Hypothalamus (tissue), 51 donors: ENCODE results near the gene TNRC6C.

ENCODE experiments used
- DNase-seq, 51 donors: peaks; one replicate each; lab custom pipeline; 2025; lab: John Stamatoyannopoulos, UW

Gene TNRC6C, protein sequence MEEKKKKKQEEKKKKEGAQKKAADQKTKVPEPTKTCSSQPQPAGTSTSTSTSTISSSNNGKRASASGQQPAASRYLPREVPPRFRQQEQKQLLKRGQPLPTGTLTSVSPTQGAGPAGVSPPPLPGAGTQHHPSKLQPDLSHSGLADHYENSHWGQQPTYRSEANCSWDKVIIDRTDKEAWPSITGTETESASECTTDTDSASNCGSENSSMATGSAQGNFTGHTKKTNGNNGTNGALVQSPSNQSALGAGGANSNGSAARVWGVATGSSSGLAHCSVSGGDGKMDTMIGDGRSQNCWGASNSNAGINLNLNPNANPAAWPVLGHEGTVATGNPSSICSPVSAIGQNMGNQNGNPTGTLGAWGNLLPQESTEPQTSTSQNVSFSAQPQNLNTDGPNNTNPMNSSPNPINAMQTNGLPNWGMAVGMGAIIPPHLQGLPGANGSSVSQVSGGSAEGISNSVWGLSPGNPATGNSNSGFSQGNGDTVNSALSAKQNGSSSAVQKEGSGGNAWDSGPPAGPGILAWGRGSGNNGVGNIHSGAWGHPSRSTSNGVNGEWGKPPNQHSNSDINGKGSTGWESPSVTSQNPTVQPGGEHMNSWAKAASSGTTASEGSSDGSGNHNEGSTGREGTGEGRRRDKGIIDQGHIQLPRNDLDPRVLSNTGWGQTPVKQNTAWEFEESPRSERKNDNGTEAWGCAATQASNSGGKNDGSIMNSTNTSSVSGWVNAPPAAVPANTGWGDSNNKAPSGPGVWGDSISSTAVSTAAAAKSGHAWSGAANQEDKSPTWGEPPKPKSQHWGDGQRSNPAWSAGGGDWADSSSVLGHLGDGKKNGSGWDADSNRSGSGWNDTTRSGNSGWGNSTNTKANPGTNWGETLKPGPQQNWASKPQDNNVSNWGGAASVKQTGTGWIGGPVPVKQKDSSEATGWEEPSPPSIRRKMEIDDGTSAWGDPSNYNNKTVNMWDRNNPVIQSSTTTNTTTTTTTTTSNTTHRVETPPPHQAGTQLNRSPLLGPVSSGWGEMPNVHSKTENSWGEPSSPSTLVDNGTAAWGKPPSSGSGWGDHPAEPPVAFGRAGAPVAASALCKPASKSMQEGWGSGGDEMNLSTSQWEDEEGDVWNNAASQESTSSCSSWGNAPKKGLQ (N-terminal part only)

DNA sequence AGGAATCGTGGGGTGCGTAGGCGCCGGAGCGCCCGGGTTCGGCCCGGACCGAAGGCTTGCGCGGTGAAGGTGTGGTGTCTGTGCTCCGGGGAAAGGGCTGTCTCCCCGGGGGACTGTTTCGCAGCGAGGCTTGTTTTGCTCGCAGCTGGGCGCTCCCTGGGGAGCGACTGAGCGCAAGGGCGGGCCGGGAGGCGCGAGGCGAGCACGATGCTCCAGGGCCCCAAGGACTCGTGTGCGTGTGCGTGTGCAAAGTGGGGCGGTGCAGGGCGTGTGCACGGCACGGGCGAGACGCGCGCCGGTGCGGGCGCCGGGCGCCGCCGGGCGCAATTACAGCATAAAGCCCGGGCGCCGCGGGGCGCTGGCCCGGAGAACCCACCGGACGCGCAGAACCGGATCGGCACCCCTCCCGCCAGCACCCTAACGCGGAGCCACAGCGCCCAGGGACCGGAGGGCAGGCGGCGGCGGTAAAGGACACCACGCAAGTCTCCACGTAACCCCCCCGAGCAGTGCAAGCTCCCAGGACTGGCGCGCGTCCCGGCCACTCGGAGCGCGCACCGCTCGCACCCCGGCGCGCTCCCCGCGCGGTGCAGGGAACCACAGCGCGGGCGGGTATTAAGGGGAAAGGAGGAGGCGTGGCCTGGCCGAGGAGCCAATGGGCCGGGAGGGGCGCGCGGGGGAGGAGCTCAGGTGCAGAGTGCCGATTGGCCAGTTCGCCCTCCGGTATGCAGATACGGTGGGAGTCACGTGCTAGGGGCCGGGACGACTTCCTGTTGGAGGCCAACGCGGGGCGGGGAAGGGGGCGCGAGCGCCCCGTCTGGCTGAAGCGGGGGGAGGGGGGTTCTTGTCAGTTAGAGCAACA, at the start of gene TNRC6C:
TNRC6C (plus strand) TSS at position 847 of the 859 bp plus-strand sequence. CDS start 45,504 bp downstream, outside the sequence.
- peak; percentile 82 to 100 (median 99) for DNase-seq

DNA sequence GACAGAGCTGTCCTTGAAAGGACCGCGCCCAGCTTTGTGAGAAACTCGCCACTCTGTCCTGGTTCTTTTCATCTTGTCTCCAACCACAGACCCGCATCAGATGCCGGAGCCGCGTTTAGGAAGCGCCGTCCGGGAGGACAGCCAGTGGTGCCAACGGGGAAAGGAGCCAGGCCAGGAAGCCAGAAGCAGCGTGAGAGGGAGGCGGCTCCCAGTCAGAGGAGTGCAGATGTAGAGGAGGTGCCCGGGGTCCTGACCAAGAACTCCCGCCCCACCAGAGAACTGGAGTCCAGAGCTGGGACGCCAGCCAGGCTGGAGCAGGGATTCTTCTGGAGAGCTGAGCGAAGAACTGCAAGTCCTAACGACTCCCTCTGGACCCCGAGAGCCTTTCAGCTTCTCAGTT, 49.3 kb upstream of the TNRC6C start:
- DNase-seq: peak in 15 of 51 donors; percentile 4 to 50 (median 28)

DNA sequence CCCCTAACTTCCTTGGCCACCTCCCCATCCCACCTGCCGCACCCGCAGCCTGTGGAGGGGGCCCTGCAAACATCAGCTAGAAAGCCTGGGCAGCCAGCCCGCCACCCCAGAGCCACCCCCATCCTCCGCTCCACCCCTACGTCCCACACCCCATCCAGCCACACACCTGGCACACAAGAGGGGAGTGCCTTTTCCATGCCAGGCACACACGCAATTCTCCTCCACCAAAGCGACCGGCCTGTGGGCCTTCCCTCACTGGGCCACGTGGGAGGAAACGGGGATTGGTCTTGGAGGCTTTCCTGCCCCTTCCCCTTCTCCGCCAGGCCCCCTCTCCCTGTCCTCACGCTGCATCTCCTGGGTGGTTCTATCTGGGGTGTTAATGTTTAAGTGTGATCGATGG, 48.7 kb upstream of the TNRC6C start:
- DNase-seq: no peak

DNA sequence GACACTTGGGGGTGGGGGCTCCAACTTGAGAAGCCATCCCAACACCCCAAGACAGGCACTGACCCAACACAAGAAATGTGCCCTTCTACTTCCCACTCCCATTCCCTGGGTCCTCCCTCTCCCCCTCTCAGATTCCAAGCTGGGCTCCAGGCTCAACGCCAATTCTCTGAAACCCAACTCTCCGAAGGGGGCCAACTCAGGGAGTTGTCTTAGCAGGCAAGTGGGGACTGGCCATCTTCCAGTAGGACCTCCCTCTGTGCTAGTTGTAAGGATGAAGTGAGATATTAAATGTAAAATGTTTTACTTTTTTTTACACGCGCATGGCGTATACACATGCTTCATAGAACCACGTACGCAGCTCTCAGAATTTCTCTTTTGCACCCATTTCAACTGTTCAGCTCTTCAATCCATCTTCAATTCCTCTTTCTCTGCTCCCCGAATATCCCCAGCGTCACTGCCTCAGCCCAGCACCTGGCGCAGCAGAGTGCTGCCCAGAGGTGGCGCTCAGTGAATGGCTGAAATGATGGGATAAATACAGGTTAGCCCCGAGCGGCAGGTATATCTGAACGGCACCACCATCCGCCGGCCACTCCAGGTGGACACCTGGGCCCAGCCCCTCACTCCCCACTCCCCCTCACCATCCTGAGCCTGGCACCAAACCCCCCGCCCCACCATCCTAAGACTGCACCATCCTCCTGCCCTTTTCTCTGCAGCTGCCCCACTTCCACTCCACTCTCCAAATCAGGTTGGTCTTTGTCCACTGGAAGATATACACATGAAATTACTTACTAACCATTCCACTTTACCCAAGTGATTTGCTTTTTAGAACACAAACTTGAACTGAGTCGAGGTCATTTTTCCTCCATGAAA, 43.9 kb upstream of the TNRC6C start:
- no peak for DNase-seq

DNA sequence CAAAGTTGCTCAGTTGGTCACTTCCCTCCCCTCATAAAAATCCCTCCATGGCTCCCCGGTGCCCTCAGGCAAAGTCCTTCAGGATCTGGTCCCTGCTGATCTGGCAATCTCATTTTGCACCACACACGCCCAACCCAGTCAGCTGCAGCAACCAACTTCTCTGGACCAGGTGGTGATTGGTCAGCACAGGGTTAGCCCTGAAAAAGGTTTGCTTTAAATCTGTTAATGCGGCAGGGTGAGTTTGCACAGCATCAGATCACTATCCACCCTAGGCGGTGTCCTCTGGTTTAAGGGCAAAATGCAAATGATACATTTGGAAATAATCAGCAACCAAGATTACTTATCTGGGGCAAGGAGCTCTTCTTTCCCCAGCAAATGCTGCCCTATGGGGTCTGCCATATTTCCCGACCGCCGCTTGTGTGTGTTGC, 42.9 kb upstream of the TNRC6C start:
- no peak for DNase-seq

DNA sequence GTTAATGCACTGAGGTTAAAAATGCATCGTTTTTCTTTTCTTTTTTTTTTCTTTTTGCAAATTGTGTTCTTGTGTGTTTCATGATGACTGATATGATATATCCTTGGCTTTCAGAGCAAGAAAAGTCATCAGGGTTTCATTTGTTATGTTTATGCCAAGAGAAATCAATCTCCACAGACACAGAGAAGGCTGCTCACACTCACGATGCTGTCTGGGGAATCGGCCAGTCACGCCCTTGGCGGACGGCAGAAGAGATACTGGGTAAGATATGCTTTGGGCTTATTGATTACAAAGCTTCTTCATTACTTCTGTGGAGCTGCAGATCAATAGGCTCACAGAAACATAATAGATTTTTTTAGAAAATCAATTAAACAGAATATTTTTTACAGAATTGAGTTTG, 42.2 kb upstream of the TNRC6C start:
- DNase-seq: no peak

DNA sequence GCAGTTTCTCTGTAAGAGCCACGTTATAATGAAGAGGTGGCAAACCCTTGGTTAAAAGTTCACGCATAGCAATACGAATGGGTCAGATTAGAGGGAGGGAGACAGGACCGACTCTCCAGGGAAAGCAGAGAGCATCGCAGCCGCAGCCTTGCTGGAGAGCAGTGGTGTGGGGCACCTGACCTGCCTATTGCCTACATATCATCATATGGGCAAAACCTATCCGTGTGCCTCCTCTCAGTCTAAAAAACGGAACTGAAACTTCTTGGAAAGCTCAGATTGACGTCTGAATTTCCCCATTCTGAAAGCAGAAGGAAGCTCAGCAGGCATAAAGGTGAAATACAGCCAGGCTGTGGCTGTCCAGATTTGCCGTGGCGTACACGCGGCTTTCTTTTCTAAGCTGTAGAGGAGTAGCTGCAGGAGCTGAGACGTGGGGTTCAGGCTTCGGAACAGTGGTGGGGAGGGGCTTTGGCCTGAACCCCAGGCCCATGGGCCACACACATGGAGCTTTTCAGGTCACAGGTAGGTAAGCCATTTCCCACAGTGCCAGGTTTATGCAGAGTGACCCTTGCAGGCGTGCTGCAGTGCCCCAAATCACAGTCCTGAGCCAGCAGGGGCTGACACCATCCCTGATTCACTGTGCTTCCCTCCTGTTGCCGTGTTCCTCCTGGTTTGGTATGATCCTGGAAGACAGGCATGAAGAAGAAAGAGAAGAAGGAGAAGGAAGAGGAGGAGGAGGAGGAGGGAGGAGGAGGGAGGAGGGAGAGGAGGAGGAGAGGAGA, 41.6 kb upstream of the TNRC6C start:
- peak in 2 of 51 donors; percentile 12 to 16 for DNase-seq

DNA sequence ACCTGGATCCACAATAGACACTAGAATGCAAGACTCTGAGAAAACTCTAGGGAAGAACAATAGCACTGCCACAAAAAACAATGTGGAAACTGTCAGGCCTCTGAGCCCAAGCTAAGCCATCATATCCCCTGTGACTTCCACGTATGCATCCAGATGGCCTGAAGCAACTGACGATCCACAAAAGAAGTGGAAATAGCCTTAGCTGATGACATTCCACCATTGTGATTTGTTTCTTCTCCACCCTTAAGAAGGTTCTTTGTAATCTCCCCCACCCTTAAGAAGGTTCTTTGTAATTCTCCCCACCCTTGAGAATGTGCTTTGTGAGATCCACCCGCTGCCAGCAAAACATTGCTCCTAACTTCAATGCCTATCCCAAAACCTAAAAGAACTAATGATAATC, 39.2 kb upstream of the TNRC6C start:
- no peak for DNase-seq

DNA sequence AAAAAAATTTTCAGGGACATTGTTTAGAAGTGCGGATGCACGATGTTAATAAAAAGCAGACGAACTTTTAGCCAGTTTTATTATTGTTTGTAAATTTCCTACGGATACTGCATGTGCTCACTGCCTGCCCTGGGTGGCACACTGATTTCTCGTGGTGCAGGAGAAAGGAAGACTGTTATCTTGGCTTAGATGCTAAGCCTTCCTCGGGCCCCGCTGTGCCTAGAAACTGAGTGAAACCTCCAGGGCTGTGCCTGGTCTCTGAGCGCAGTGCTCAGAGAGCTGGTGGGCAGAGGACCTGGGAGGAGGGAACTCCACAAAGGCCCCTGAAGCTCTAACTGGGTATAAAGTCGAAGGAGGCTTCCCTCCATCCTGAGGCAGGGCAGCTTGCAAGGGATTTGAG, 35.4 kb upstream of the TNRC6C start:
- DNase-seq: no peak

DNA sequence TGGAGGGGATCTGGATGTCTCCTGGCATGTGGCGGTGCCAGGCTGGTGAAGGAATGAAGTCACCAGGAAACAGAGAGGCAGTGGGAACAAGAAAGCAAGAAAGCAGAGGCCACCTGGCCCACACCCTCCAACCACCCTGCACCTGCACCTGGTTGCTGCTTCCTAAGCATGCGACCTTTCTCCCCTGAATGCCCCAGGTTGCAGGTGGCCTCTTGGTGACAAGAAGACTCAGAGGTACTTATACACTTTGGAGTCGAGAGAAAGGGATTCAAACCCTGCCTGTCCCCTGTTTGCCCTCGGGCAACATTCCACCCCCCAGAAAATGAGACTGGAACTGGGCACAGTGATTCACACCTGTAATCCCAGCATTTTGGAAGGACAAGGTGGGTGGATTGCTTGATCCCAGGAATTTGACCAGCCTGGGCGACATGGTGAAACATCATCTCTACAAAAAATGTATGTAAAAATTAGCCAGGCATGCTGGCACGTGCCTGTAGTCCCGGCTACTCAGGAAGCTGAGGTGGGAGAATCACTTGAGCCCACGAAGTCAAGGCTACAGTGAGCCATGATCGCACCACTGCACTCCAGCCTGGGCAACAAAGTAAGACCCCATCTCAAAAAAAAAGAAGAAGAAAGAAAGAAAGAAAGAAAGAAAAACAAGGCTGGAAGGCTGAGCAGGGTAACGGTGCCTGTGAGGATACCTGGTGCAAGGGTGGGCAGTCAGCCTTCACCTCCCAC, 34.6 kb upstream of the TNRC6C start:
- no peak for DNase-seq

DNA sequence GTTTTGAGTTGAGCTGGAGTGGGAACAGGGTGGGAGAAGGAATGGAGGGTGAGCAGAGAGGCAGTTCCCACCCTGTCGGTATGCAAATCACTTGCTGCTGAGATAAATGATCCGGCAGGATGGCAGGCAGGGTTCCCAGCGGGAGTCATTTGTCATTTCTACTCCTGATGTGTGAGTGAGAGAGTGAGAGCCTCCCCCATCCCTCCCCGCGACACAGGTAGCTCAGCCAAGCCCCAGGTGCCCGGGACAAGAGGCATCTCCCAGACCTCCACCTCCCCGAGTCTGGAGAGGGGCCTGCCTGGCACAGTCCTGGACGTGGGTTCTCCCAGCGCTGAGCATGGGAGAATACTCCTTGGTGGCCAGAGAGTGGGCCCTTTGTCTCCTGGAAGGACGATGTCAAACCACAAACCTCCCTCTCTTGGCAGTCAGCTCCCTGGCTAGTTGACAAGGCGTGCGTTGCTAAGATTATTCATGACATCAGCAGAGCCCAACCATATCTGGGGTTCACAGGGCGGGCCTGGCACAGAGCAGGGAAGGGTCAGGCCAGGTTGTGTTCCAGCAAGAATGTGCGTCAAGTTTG, 33.7 kb upstream of the TNRC6C start:
- DNase-seq: peak in 23 of 51 donors; percentile 12 to 79 (median 44)

DNA sequence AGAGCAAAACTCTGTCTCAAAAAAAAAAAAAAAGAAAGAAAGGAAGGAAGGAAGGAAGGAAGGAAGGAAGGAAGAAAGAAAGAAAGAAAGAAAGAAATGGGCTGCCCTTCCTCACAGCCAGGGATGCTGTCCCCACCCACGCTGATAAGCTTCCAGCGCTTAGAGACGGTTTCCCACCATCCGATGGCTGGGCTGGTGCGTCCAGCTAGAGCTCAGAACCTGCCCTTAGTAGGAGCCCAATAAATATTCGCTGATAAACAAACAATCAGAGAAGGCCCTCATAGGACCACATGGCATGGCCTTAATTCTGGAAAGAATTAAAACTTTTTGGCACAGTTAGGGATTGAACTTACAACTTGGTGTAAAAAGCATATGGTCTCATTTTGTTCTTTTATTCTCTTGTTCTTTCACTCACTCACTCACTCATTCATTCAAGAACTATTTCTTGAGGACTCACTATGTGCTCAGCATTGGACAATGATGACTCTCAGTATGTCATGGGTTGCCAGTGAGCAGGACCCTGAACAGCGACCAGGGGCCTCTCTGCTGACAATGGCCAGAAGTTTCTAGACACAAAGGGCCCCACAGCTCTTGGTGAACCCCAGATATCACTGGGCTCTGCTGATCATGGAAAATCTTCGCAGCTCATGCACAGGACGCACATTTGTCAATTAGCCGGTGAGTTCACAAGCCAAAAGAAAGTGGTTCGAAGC, 32.5 kb upstream of the TNRC6C start:
- no peak for DNase-seq

DNA sequence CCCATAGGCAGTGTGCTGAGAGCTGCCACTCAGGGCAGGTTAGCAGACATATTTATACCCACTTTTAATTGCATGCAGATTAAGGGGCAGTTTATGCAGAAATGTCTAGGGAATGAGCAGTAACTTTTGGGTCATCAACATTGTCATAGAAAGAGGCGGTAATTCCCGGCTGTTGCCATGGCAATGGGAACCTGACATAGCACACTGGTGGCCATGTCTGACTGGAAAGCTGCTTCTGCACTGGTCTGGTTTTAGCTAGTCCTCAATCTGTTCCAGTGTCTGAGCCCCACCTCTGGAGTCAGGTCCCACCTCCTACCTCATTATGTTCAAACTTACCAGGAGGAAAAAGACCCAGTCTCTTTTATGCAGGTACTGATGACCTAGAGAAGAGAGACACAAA, 31.5 kb upstream of the TNRC6C start:
- peak in 7 of 51 donors; percentile 11 to 35 (median 20) for DNase-seq

DNA sequence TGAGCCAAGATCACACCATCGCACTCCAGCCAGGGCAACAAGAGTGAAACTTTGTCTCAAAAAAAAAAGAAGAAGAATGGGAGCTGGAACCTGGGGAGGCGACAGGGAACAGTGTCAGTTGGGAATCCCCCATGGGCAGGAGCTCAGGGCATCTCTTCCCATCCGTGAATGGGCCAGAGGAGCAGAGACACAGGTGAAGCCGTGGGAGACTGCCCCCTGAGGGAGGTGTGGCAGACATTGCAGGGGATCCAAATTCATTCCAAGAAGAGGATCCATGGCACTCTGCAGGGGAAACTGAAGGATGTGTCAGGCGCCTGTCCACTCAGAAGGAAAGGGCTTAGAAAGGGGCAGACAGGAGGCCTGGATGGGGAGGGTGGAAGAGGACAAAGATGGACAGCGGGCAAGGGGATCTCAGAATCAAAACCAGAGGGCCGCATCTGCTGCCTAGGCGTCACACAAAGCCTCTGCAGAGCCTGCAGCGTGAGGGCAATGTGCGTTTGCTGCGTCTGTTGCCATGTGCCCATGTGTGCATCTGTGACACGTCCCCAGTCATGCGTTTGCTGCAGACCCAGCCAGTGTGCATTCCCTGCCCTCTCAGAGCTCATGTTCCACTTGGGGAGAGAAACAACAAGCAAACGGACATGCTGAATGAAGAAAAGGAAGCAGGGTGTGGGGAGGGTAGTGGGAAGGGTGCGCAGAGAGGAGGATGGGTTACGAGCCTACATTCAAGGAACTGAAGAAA, 30.6 kb upstream of the TNRC6C start:
- DNase-seq: no peak

DNA sequence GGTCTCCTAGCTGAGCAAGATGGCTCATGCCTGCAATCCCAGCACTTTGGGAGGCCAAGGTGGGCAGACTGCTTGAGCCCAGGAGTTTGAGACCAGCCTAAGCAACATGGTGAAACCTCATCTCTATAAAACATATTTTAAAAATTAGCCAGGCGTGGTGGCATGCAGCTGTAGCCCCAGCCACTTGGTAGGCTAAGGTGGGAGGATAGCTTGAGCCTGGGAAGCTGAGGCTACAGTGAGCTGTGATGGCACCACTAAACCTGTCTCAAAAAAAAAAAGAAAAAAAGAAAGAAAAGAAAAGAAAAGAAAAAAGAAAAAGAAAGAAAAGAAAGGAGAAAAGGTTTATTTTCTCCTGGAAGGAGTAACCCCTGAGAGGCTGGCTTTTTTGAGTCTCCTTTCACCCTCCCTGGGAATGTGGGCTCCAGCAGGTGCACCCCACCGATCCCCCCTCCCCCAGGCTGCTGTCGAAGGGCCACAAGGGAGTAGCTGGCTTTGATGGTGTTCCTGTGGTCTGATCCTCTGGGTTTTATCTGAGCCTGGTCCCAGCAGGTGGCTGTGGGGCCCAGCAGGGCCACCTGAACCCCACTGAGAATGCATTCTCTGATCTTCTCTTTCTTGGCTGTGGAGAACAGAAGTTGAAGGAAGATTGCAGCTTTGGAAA, 29.9 kb upstream of the TNRC6C start:
- no peak for DNase-seq
